Activated CD4-positive, alpha-beta T cell treated with anti-CD3 and anti-CD28 coated beads for 1 hour (primary cell): ENCODE measurements around the gene KIFAP3.
"Not testable (repeated sequence)": the region's sequence is repeated elsewhere in the genome, so short reads cannot be mapped to it uniquely, and the experiment has no call there.

Experiments
- DNase-seq: peaks from one replicate; pipeline ENCODE4 v3.0.0-alpha.2; 2020

The KIFAP3 gene

GRCh38 chr1:170074250-170075157, at the start of gene KIFAP3:
KIFAP3 (minus strand) TSS chr1:170074695; CDS start chr1:170074467, 228 bp downstream.
- DNase-seq = peak; percentile 92

- DNase-seq = no peak
Observed at GRCh38 chr1:170122366-170122765, 47.9 kb upstream of the KIFAP3 start.

- DNase-seq = no peak
Observed at GRCh38 chr1:170114906-170115305, 40.4 kb upstream of the KIFAP3 start.

GRCh38 chr1:170113140-170113539, 38.6 kb upstream of the KIFAP3 start:
- not testable (repeated sequence) for DNase-seq

- no peak for DNase-seq
Observed at GRCh38 chr1:170097449-170097948, 23.0 kb upstream of the KIFAP3 start.

- DNase-seq = no peak
Observed at GRCh38 chr1:170096806-170097340, 22.4 kb upstream of the KIFAP3 start.

- no peak for DNase-seq
Observed at GRCh38 chr1:170095976-170096748, 21.7 kb upstream of the KIFAP3 start.

GRCh38 chr1:170094697-170095616, 20.5 kb upstream of the KIFAP3 start:
- not testable (repeated sequence) for DNase-seq

GRCh38 chr1:170086399-170087032, 12.0 kb upstream of the KIFAP3 start:
- DNase-seq = no peak

- no peak for DNase-seq
Observed at GRCh38 chr1:170085091-170085490, 10.6 kb upstream of the KIFAP3 start.

- DNase-seq = no peak
Observed at GRCh38 chr1:170078610-170079189, 4.2 kb upstream of the KIFAP3 start.

- no peak for DNase-seq
Observed at GRCh38 chr1:170077926-170078325, 3.4 kb upstream of the KIFAP3 start.

- not testable (repeated sequence) for DNase-seq
Observed at GRCh38 chr1:170076952-170077351, 2.5 kb upstream of the KIFAP3 start.

- no peak for DNase-seq
Observed at GRCh38 chr1:170076199-170076598, 1.7 kb upstream of the KIFAP3 start.

GRCh38 chr1:170075186-170075585, 691 bp upstream of the KIFAP3 start:
- no peak for DNase-seq

GRCh38 chr1:170073893-170074249, 624 bp downstream of the KIFAP3 start:
- no peak for DNase-seq

- no peak for DNase-seq
Observed at GRCh38 chr1:170071378-170071777, 3.1 kb downstream of the KIFAP3 start.

- DNase-seq = no peak
Observed at GRCh38 chr1:170068923-170069322, 5.6 kb downstream of the KIFAP3 start.

- DNase-seq = no peak
Observed at GRCh38 chr1:170067253-170067819, 7.2 kb downstream of the KIFAP3 start.

GRCh38 chr1:170064821-170065220, 9.7 kb downstream of the KIFAP3 start:
- no peak for DNase-seq
